ENCODE measurements around the gene ZNF552.

Gene ZNF552

GRCh38 chr19:57759096-57759495 is 55.6 kb downstream of the ZNF552 start:
- Histone ChIP-seq H3K9ac (ENCODE audit: low read depth, low read length, poor library complexity, severe bottlenecking) (no peak overlapping the region), H3K36me3 (ENCODE audit: insufficient read depth, low read length) (peaks cover 13% of the 10 kb centered on the region; the same call in 1 of the 2 replicates)

DNA sequence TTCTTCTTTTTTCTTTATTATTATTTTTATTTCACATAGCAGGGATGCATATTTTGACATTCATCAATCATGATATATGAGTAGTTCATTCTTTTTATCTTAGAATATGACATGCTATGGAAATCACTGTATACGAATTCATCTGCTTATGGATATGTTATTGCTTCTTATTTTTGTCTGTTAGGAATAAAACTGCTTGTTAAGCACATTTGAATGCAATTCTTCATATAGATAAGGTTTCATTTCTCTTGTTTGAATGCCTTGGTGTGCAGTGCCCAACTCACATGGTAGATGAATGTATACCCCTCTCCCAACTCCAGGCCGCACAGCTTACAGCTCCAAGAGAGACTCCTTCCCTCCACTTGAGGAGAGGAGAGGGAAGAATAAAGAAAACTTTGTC is 56.8 kb downstream of the ZNF552 start:
- H2AFZ ChIP-seq (ENCODE audit: low read length) = no peak overlapping the region
- peaks cover 24% of the 10 kb centered on the region; the same call in 1 of the 2 replicates for H3K9me3 ChIP-seq (ENCODE audit: insufficient read depth, low read depth, low read length)
- no peak overlapping the region for H3K4me3 ChIP-seq (ENCODE audit: low read length, poor library complexity, severe bottlenecking)
- TF ChIP-seq, protein P1, sequence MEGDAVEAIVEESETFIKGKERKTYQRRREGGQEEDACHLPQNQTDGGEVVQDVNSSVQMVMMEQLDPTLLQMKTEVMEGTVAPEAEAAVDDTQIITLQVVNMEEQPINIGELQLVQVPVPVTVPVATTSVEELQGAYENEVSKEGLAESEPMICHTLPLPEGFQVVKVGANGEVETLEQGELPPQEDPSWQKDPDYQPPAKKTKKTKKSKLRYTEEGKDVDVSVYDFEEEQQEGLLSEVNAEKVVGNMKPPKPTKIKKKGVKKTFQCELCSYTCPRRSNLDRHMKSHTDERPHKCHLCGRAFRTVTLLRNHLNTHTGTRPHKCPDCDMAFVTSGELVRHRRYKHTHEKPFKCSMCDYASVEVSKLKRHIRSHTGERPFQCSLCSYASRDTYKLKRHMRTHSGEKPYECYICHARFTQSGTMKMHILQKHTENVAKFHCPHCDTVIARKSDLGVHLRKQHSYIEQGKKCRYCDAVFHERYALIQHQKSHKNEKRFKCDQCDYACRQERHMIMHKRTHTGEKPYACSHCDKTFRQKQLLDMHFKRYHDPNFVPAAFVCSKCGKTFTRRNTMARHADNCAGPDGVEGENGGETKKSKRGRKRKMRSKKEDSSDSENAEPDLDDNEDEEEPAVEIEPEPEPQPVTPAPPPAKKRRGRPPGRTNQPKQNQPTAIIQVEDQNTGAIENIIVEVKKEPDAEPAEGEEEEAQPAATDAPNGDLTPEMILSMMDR (conservative IDR thresholded peaks at IDR 0.05; ENCODE audit: low read length) = no peak
- no peak for TF ChIP-seq EZH2phosphoT487 (IDR thresholded peaks at IDR 0.05; ENCODE audit: borderline replicate concordance)
- no peaks in the 10 kb centered on the region for H3K4me1 ChIP-seq (ENCODE audit: insufficient read depth, low read length, poor library complexity, severe bottlenecking)
- no peak overlapping the region for H3K4me2 ChIP-seq (ENCODE audit: low read depth, low read length, poor library complexity, severe bottlenecking)
- no peak overlapping the region for H3K9ac ChIP-seq (ENCODE audit: low read depth, low read length, poor library complexity, severe bottlenecking)
- no peaks in the 10 kb centered on the region for H3F3A ChIP-seq (ENCODE audit: low read depth)
- H3K79me2 ChIP-seq (ENCODE audit: insufficient read depth, low read length) = no peaks in the 10 kb centered on the region
- no peaks in the 10 kb centered on the region for H4K20me1 ChIP-seq (ENCODE audit: insufficient read depth, low read length, poor library complexity, severe bottlenecking)
- H3K36me3 ChIP-seq (ENCODE audit: insufficient read depth, low read length) = peaks cover 25% of the 10 kb centered on the region
- no peaks in the 10 kb centered on the region for H3K9me2 ChIP-seq (replicated peaks; ENCODE audit: low read depth, low read length)
- no peaks in the 10 kb centered on the region for H3K27me3 ChIP-seq (ENCODE audit: insufficient read depth, low read length, poor library complexity, severe bottlenecking)

More at GRCh38 chr19:57759096-57759495, 55.6 kb downstream of the ZNF552 start:
- Histone ChIP-seq H2AFZ (ENCODE audit: low read length) (no peak overlapping the region), H3K9me2 (replicated peaks; ENCODE audit: low read depth, low read length) (no peaks in the 10 kb centered on the region), H3K4me3 (ENCODE audit: low read length, poor library complexity, severe bottlenecking) (no peak overlapping the region), H3K9me3 (ENCODE audit: insufficient read depth, low read depth, low read length) (peaks cover 12% of the 10 kb centered on the region; the same call in 1 of the 2 replicates), H3F3A (ENCODE audit: low read depth) (no peaks in the 10 kb centered on the region), H3K4me2 (ENCODE audit: low read depth, low read length, poor library complexity, severe bottlenecking) (no peak overlapping the region), H4K20me1 (ENCODE audit: insufficient read depth, low read length, poor library complexity, severe bottlenecking) (no peaks in the 10 kb centered on the region), H3K79me2 (ENCODE audit: insufficient read depth, low read length) (no peaks in the 10 kb centered on the region), H3K4me1 (ENCODE audit: insufficient read depth, low read length, poor library complexity, severe bottlenecking) (no peaks in the 10 kb centered on the region), H3K27me3 (ENCODE audit: insufficient read depth, low read length, poor library complexity, severe bottlenecking) (no peaks in the 10 kb centered on the region)
- no peak for TF ChIP-seq EZH2phosphoT487 (IDR thresholded peaks at IDR 0.05; ENCODE audit: borderline replicate concordance)
- TF ChIP-seq, protein P1 (conservative IDR thresholded peaks at IDR 0.05; ENCODE audit: low read length) = no peak
